ENCODE measurements around the gene ADAMTS12.

- no peak for TF ChIP-seq ZFP3 (CRISPR knock-in tag; IDR thresholded peaks at IDR 0.05)
- TF ChIP-seq CSRNP3 (CRISPR knock-in tag; IDR thresholded peaks at IDR 0.05) = no peak
- no peak for TF ChIP-seq ARNTL (CRISPR knock-in tag; IDR thresholded peaks at IDR 0.05; ENCODE audit: borderline replicate concordance, low read depth)
- TF ChIP-seq TCF4 (CRISPR knock-in tag; IDR thresholded peaks at IDR 0.05; ENCODE audit: borderline replicate concordance) = no peak
- TF ChIP-seq ZNF8 (CRISPR knock-in tag; IDR thresholded peaks at IDR 0.05) = no peak
- no peak for TF ChIP-seq ZNF70 (CRISPR knock-in tag; IDR thresholded peaks at IDR 0.05)
- TF ChIP-seq ISL1 (CRISPR knock-in tag; IDR thresholded peaks at IDR 0.05) = no peak
Measured at GRCh38 chr5:33614039-33614438, 277.8 kb downstream of the ADAMTS12 start.

Data from SK-N-SH treated with all-trans-retinoic acid at 6 μM for 48 hours (cell line).